PC-9 (cell line): ENCODE data around the gene CNTN5.

Source experiments
- EZH2 ChIP-seq: fragments of 200-600 bp; sonication (generic); IDR thresholded peaks from 2 replicates; pipeline ENCODE4 v1.8.0; 2017; ENCODE audit warnings: antibody characterized with exemption, low read depth
- TF ChIP-seq, protein P1 (sequence below): fragments of 200-600 bp; sonication (generic); conservative IDR thresholded peaks from 2 replicates; pipeline ENCODE4 v1.6.1; 2017; ENCODE audit warnings: mixed run types, antibody characterized with exemption, mild to moderate bottlenecking, moderate library complexity

DNA sequence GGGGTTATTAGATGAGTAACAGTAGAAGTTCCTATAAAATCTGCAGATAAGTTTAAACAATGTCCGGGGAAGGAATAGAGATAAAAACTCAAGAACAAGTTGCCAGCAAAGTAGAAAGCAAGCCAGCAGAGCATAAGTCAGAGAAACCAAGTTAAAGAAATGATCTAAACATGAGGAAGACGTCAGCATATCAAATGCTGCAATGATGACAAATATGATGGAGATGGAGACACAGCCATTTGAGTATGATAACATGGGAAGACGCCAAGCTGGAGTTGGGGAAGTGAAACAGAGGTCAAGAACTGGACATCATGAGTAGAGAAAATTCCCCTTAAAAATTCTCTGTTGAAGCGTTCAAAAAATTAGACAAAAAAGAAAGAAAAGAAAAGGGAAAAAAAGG is 571.5 kb downstream of the CNTN5 start:
- TF ChIP-seq, protein P1, sequence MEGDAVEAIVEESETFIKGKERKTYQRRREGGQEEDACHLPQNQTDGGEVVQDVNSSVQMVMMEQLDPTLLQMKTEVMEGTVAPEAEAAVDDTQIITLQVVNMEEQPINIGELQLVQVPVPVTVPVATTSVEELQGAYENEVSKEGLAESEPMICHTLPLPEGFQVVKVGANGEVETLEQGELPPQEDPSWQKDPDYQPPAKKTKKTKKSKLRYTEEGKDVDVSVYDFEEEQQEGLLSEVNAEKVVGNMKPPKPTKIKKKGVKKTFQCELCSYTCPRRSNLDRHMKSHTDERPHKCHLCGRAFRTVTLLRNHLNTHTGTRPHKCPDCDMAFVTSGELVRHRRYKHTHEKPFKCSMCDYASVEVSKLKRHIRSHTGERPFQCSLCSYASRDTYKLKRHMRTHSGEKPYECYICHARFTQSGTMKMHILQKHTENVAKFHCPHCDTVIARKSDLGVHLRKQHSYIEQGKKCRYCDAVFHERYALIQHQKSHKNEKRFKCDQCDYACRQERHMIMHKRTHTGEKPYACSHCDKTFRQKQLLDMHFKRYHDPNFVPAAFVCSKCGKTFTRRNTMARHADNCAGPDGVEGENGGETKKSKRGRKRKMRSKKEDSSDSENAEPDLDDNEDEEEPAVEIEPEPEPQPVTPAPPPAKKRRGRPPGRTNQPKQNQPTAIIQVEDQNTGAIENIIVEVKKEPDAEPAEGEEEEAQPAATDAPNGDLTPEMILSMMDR = no peak
- TF ChIP-seq EZH2 = no peak
